ENCODE measurements around the gene MXD1.

Gene MXD1

DNA sequence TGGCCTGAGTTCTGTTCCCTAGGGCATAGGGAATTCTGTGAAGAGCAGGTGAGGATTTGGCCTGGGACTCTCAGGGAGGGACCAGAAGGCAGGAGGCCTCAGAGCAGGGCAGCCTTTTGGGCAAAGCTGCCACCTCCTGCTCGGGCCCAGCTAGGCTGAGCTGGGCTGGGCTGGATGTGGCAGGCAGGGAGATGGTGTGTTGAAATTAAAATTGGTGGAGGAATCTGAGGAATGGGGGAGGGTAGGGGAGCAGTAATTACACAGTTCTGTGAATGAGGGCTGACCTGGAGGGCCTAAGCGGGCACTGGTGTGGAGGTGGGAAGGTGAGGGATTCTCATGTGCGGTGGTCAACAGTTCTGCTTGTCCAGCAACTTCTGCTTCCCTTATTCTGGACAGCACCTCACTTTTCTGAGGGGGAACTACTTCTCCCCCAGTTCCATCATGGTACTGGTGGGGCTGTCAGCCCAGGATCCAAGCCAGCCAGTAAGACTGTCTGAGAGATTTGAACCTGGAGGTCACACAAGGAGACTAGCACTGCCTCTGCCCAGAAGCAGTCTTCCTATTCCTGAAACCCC, 68.6 kb downstream of the MXD1 start:
- no peak for DNase-seq

DNA sequence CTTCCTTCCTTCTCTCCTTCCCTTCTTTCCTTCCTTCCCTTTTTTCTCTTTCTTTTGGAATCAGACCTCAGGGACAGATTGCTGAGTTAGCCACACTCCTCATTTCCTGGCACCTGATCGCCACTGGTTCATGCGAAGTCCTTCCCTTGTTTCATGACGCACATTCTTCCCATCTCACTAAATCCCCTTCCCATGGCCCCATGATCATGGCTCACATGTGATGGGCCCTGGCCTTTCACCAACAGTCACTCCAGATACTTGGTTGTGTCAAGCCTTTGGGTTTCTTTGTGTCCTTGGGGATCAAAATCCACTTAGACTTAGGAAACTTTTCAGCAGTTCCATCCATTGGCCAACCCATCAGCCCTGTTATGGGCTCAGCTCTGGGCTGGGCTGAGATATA, 70.3 kb downstream of the MXD1 start:
- DNase-seq = no peak

DNA sequence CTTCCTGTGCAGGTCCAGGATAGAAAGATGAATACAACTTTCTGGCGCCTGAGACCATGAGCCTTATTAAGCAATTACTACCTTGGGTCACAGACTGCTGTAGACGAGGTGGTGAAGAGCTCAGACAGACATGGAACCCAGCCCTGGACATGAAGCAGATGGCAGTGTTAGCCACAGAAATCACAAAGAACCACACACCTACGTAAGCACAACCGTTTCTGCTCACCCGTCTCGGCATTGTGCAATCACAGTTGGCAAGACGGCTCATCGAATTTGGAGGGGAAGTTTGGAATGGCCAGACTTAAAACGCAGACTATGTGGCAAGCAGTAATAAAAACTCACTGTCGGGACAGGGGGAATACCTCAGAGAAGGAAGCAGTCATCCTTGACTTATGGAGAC, 70.8 kb downstream of the MXD1 start:
- DNase-seq = no peak

DNA sequence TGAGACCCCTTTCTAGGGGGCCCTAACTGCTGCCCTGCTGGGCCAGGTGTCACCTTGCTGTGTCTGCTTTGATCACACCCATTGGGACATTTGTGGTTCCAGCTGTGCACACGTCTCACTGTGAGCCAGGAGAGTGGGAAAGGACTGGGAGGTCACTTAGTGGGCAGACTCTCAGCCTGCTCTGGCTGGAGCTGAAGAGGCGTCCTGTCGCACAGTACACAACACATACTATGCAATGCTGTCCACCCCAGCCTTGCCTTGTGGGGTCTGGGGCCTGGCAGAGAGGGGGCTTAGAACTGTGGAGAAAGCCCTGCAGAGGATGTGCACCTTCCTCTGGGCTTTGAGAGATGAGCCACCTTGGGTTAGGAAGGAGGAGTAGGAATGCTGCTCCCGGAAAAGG, 71.8 kb downstream of the MXD1 start:
- DNase-seq = no peak

DNA sequence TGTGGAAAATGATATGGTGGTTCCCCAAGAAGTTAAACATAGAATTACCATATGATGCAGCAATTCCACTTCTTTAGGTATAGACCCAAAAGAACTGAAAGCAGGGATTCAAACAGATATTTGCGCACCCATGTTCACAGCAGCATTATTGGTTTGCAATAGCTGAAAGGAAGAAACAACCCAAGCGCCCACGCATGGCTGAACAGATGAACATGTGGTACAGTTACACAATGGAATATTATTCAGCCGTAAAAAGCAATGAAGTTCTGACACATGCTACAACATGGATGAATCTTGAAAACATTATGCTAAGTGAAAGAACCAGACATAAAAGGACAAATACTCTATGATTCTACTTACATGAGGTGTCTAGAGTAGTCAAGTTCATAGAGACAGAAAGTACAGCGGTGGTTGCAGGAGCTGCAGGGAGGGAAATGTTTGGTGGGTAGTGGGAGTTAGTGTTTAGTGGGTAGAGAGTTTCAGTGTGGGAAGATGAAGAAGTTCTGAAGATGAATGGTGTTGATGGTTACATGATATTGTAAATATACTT, 73.3 kb downstream of the MXD1 start:
- DNase-seq = no peak

DNA sequence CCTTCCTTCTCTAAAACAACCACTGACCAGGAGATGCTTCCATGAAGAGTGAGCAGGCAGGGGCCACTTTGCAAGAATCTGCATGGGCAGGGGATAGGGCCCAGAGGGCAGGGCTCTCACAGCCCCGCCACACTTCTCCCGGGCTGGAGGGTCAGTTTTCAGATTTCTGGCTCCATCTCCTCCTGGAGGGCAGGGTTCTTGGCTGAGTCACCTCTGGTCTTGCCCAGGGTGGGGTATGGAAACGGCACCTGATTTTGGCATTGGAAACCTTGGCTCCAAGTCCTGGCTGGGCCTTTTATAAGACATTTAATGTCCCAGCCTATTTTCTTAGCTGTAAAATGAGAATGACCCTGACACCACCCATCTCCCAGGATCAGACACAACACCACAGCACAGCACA, 74.1 kb downstream of the MXD1 start:
- no peak for DNase-seq

DNA sequence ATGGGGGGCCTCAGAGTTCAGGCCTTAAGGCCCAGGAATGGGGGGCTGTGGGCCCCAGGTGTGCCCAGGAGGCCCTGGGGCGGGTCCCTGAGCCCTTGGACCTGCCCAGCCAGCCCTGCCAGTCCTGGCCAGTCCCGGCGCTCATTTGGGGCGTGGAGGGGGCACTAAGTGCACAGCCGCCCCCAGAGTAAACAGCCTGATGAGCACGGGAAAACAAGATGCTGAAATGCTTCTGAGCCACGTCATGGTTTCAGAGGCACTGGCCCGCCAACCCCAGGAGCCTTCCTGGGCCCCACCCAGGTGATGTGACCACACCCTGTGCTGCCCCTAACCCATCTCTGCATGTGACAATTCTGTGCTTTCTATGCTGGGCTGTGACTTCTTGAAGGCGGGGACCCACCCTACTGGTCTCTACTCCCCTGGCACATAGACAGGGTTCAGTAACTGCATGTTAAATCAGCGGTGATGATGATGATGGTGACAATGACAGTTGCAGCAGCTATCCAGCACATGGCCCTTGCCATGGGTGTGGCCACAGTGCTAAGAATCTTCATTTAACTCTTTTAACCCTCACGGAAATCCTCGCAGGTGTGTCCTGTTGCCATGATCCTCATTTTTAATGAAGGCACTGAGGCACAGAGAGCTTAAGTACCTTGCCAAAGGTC, 74.7 kb downstream of the MXD1 start:
- no peak for DNase-seq
